Adrenal gland (tissue), 5 donors: ENCODE results near the gene NAA20.

Experiments used
- CTCF ChIP-seq, 6 experiments: fragments of 450-650 bp in 4 of 6; fragments of 200-600 bp in 2 of 6; sonication (generic) in 1 of 6; IDR thresholded peaks; 1 replicate in 5 of 6; 2 replicates in 1 of 6; pipeline versions ENCODE4 v1.5.1 to v1.8.0; 2016 to 2021; ENCODE audit warnings: antibody characterized with exemption in 6 of 6, mild to moderate bottlenecking in 2 of 6, moderate library complexity in 1 of 6
- POLR2A ChIP-seq, 2 donors: fragments of 450-650 bp; IDR thresholded peaks; one replicate each; pipeline ENCODE4 v1.6.1; 2017; ENCODE audit warnings: antibody characterized with exemption in 2 of 2, mild to moderate bottlenecking in 2 of 2, moderate library complexity in 1 of 2
- donor health status: DM: no; HTN: no; CAD: no.

GRCh38 chr20:19973961-19974629, 43.1 kb upstream of the NAA20 start:
- TF ChIP-seq CTCF (IDR thresholded peaks at IDR 0.05) (no peak), POLR2A (IDR thresholded peaks at IDR 0.05) (no peak)
